Cardiac fibroblast (primary cell): ENCODE measurements around the gene NDUFB5.

Experiments
- DNase-seq, 2 donors: peaks; one replicate each; pipeline versions ENCODE4 v3.0.0 to v3.0.0-alpha.2; 2010; ENCODE audit warnings: low read depth in 2 of 2
- H3K4me3 ChIP-seq, 2 donors: replicated peaks in 1 of 2; 1 replicate in 1 of 2; 2 replicates in 1 of 2; pipeline ENCODE4 v1.5.1; 2011; ENCODE audit warnings: low read depth in 2 of 2, low read length in 2 of 2, mild to moderate bottlenecking in 2 of 2, moderate library complexity in 1 of 2
- CTCF ChIP-seq: IDR thresholded peaks from one replicate; pipeline ENCODE4 v1.5.1; 2011; ENCODE audit warnings: low read depth, mild to moderate bottlenecking, low read length, inconsistent platforms

NDUFB5 gene

DNA sequence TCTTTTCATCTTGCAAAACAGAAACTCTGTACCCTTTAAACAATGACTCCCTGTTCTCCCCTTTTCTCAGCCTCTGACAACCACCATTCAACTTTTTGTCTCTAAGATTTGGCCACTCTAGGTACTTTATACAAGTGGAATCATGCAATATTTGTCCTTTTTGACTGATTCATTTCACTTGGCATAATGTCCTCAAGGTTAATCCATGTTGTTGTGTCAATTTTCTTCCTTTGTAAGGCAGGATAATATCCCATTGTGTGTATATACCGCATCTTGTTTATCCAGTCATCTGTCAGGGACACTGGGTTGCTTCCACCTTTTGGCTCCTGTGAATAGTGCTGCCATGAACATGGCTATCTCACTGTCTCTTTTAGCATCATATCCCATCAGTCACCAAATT, 58.5 kb downstream of the NDUFB5 start:
- no peak overlapping the region for H3K4me3 ChIP-seq
- no peak for DNase-seq
- no peak for TF ChIP-seq CTCF

DNA sequence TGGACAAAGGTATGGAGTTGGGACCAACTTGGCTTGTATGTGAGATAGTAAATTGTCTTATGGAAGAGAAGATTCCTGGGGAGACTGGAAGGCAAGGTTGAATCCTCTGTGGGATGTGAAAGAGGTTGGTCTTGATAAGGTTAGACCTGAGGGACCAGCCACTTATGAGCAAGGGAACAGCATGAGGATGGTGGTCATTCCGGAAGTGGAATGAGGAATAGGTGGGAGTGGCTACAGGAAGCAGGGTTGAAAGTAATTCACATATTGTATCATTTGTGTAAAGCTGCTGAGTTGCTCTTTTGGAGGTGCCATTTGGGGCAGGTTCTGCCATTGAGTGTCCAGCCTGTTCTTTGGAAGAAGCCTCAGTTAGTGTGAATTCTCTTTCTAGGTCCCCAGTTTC, 61.4 kb downstream of the NDUFB5 start:
- TF ChIP-seq CTCF, result no peak

GRCh38 chr3:179666436-179667035, 61.9 kb downstream of the NDUFB5 start:
- no peak for TF ChIP-seq CTCF
- DNase-seq, result peak in 1 of 2 donors; percentile 51
- H3K4me3 ChIP-seq, result no peak overlapping the region

More for the DNA sequence above, 61.4 kb downstream of the NDUFB5 start:
- no peak for DNase-seq
- H3K4me3 ChIP-seq, result no peak overlapping the region

DNA sequence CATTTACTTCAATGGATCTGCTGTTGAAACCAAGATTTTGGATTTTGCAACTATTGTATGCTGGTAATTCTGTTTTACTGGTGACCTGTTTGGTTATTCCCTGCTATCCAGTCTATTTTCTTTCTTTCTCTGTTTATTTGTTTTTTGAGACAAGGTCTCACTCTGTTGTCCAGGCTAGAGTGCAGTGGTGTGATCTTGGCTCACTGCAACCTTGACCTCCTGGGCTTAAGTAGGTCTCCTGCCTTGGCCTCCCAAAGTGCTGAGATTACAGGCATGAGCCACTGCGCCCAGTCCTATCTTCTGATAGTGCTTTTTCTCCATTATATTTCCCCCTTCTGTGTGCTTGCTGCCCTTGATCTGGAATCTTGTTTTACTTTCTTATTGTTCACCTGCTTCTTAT, 63.8 kb downstream of the NDUFB5 start:
- TF ChIP-seq CTCF, result no peak
- DNase-seq, result no peak
- H3K4me3 ChIP-seq, result no peak overlapping the region

DNA sequence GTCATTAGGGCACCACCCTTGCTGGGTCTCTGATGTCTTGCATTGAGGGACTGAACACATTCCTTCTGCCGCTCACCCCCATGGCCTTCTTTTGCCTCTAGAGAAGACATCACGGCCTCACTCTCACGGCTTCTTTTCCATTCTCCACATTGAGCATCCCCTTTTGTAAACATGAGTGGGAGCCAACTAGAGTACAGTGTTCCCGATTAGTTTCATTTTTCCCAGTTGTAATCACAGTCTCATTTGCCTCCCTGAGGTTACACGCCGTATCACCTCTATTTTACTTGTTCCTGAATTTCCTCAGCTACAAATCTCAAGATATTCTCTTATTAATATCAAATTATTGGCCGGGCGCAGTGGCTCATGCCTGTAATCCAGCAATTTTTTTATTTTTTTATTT, 65.7 kb downstream of the NDUFB5 start:
- no peak overlapping the region for H3K4me3 ChIP-seq
- no peak for DNase-seq
- TF ChIP-seq CTCF, result no peak

DNA sequence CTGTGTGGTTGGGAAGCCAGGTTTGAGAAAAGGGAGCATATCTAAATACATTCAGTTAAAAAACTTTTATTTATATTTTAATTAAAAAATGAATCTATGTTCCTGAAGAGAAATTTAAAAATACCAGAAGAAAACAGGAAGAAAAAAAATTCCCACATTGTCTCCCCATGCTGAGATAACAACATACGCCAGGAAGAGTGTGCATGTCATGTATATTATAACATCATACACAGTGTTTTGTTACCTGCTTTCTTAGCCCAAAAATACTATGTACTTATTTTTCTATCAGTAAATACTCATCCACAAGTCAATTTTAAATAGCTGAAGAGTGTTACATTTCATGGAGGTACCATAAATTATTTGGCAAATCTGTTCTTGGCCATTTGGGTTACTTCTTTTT, 66.7 kb downstream of the NDUFB5 start:
- H3K4me3 ChIP-seq, result no peak overlapping the region
- no peak for DNase-seq
- TF ChIP-seq CTCF, result no peak

GRCh38 chr3:179671747-179672242, 67.2 kb downstream of the NDUFB5 start:
- no peak overlapping the region for H3K4me3 ChIP-seq
- TF ChIP-seq CTCF, result no peak
- DNase-seq, result peak; percentile 67 to 90
